ENCODE measurements around the gene DGKI. TPM values are rescaled to one million over a fixed set of nuclear protein-coding genes. Genes with fewer than 3 reads are reported as not detected.

The DGKI gene
- total RNA-seq, 1 experiment from 2014 or later = 0.79 TPM

GRCh38 chr7:137888241-137888640, 41.5 kb upstream of the DGKI start:
- Mint-ChIP-seq H3K36me3 (peaks cover 44% of the 10 kb centered on the region), H3K9me3 (no peaks in the 10 kb centered on the region), H3K27me3 (ENCODE audit: low read depth) (no peaks in the 10 kb centered on the region), H3K4me3 (no peak overlapping the region), H3K27ac (no peak overlapping the region), H3K4me1 (peaks cover 19% of the 10 kb centered on the region)
- CTCF ChIA-PET = interaction anchor here (0.9 to 1.1 kb wide), 2 partner anchors 12 to 16 kb away, joined by 3 to 4 read pairs; no protein-coding TSS in a partner anchor
- TF ChIP-seq GABPB1 (CRISPR knock-in tag; IDR thresholded peaks at IDR 0.05) = no peak
- ATAC-seq = no peak
- POLR2A ChIA-PET = no interaction called here
- DNase-seq (ENCODE audit: low spot score) = no peak

DNA sequence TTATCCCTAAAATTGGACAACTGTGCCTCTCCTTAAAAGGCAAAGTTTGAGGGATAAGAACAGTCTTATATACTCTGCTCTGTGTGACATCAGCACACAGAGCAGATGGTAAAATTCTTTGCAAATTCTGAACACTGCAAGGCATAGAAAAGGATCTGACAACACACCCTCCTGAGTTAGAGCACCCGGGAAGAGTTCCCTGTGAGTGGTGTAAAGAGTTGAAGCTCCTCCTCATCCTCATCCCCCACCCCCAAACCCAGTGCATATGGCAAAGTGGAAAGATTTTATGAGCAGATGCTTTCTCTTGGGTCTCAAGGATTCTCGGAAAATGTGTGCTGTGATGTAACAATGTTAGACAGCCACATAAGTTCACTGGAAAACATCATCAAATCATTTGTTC, 40.0 kb upstream of the DGKI start:
- Mint-ChIP-seq H3K4me1 (peaks cover 22% of the 10 kb centered on the region), H3K27ac (no peak overlapping the region), H3K9me3 (peaks cover 6% of the 10 kb centered on the region), H3K36me3 (peaks cover 50% of the 10 kb centered on the region), H3K27me3 (ENCODE audit: low read depth) (no peaks in the 10 kb centered on the region), H3K4me3 (no peak overlapping the region)
- TF ChIP-seq ZNF317 (CRISPR knock-in tag; IDR thresholded peaks at IDR 0.05; ENCODE audit: borderline replicate concordance, low read depth) = no peak
- TF ChIP-seq CREM (CRISPR knock-in tag; IDR thresholded peaks at IDR 0.05) = no peak
- no peak for TF ChIP-seq ZNF671 (CRISPR knock-in tag; IDR thresholded peaks at IDR 0.05)
- TF ChIP-seq, protein P1, sequence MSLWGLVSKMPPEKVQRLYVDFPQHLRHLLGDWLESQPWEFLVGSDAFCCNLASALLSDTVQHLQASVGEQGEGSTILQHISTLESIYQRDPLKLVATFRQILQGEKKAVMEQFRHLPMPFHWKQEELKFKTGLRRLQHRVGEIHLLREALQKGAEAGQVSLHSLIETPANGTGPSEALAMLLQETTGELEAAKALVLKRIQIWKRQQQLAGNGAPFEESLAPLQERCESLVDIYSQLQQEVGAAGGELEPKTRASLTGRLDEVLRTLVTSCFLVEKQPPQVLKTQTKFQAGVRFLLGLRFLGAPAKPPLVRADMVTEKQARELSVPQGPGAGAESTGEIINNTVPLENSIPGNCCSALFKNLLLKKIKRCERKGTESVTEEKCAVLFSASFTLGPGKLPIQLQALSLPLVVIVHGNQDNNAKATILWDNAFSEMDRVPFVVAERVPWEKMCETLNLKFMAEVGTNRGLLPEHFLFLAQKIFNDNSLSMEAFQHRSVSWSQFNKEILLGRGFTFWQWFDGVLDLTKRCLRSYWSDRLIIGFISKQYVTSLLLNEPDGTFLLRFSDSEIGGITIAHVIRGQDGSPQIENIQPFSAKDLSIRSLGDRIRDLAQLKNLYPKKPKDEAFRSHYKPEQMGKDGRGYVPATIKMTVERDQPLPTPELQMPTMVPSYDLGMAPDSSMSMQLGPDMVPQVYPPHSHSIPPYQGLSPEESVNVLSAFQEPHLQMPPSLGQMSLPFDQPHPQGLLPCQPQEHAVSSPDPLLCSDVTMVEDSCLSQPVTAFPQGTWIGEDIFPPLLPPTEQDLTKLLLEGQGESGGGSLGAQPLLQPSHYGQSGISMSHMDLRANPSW (CRISPR knock-in tag; conservative IDR thresholded peaks at IDR 0.05; ENCODE audit: low read depth) = no peak
- no peak for TF ChIP-seq FOXK1 (CRISPR knock-in tag; IDR thresholded peaks at IDR 0.05)
- ChIA-PET POLR2A (no interaction called here), CTCF (interaction anchor here (1.6 kb wide), 1 partner anchor 115 kb away, joined by 4 read pairs; the partner anchor contains the start of gene CREB3L2)
- DNase-seq (ENCODE audit: low spot score) (no peak), ATAC-seq (peak; percentile 13; the same call in 1 of the 2 replicates)

GRCh38 chr7:137886281-137886680, 39.5 kb upstream of the DGKI start:
- Mint-ChIP-seq H3K4me3 (no peak overlapping the region), H3K9me3 (peaks cover 9% of the 10 kb centered on the region), H3K27ac (peak overlapping the region; percentile 78), H3K36me3 (peaks cover 54% of the 10 kb centered on the region), H3K27me3 (ENCODE audit: low read depth) (no peaks in the 10 kb centered on the region), H3K4me1 (peaks cover 26% of the 10 kb centered on the region)
- ChIA-PET CTCF (interaction anchor here (1.6 kb wide), 1 partner anchor 116 kb away, joined by 4 read pairs; the partner anchor contains the start of gene CREB3L2), POLR2A (no interaction called here)
- DNase-seq (ENCODE audit: low spot score) (no peak), ATAC-seq (peak; percentile 69)
- TF ChIP-seq, protein P2, sequence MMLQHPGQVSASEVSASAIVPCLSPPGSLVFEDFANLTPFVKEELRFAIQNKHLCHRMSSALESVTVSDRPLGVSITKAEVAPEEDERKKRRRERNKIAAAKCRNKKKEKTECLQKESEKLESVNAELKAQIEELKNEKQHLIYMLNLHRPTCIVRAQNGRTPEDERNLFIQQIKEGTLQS (CRISPR knock-in tag; conservative IDR thresholded peaks at IDR 0.05) = no peak
- TF ChIP-seq ZSCAN18 (CRISPR knock-in tag; IDR thresholded peaks at IDR 0.05) (no peak), ZNF423 (CRISPR knock-in tag; IDR thresholded peaks at IDR 0.05) (no peak), FOXJ3 (CRISPR knock-in tag; IDR thresholded peaks at IDR 0.05; ENCODE audit: borderline replicate concordance) (no peak), TEAD1 (CRISPR knock-in tag; IDR thresholded peaks at IDR 0.05) (no peak)

- Mint-ChIP-seq H3K9me3 (peaks cover 9% of the 10 kb centered on the region), H3K36me3 (peaks cover 54% of the 10 kb centered on the region), H3K4me1 (peaks cover 30% of the 10 kb centered on the region), H3K27ac (peak overlapping the region; percentile 78), H3K27me3 (ENCODE audit: low read depth) (no peaks in the 10 kb centered on the region), H3K4me3 (no peak overlapping the region)
- CTCF ChIA-PET = interaction anchor here (1.6 kb wide), 1 partner anchor 116 kb away, joined by 4 read pairs; the partner anchor contains the start of gene CREB3L2
- POLR2A ChIA-PET = no interaction called here
- ATAC-seq = no peak; the same call in 1 of the 2 replicates
- no peak for DNase-seq (ENCODE audit: low spot score)
- TF ChIP-seq FOXK1 (CRISPR knock-in tag; IDR thresholded peaks at IDR 0.05) (no peak), FOXJ3 (CRISPR knock-in tag; IDR thresholded peaks at IDR 0.05; ENCODE audit: borderline replicate concordance) (no peak), KAT7 (CRISPR knock-in tag; IDR thresholded peaks at IDR 0.05; ENCODE audit: borderline replicate concordance) (no peak), ZBTB21 (CRISPR knock-in tag; IDR thresholded peaks at IDR 0.05; ENCODE audit: borderline replicate concordance) (no peak), SOX15 (CRISPR knock-in tag; IDR thresholded peaks at IDR 0.05) (no peak), MXD4 (CRISPR knock-in tag; IDR thresholded peaks at IDR 0.05; ENCODE audit: borderline replicate concordance) (no peak), ZNF416 (CRISPR knock-in tag; IDR thresholded peaks at IDR 0.05) (no peak), ETV6 (CRISPR knock-in tag; IDR thresholded peaks at IDR 0.05) (no peak), EMX1 (CRISPR knock-in tag; IDR thresholded peaks at IDR 0.05) (no peak), TP53 (CRISPR knock-in tag; IDR thresholded peaks at IDR 0.05) (no peak), E2F5 (CRISPR knock-in tag; IDR thresholded peaks at IDR 0.05) (no peak), SMAD4 (CRISPR knock-in tag; IDR thresholded peaks at IDR 0.05) (no peak)
- TF ChIP-seq, protein P3, sequence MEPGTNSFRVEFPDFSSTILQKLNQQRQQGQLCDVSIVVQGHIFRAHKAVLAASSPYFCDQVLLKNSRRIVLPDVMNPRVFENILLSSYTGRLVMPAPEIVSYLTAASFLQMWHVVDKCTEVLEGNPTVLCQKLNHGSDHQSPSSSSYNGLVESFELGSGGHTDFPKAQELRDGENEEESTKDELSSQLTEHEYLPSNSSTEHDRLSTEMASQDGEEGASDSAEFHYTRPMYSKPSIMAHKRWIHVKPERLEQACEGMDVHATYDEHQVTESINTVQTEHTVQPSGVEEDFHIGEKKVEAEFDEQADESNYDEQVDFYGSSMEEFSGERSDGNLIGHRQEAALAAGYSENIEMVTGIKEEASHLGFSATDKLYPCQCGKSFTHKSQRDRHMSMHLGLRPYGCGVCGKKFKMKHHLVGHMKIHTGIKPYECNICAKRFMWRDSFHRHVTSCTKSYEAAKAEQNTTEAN (CRISPR knock-in tag; IDR thresholded peaks at IDR 0.05) = no peak
- TF ChIP-seq, protein P2 (CRISPR knock-in tag; conservative IDR thresholded peaks at IDR 0.05) = no peak
- TF ChIP-seq, protein P4, sequence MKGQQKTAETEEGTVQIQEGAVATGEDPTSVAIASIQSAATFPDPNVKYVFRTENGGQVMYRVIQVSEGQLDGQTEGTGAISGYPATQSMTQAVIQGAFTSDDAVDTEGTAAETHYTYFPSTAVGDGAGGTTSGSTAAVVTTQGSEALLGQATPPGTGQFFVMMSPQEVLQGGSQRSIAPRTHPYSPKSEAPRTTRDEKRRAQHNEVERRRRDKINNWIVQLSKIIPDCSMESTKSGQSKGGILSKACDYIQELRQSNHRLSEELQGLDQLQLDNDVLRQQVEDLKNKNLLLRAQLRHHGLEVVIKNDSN (CRISPR knock-in tag; IDR thresholded peaks at IDR 0.05) = no peak
These were observed 38.9 kb upstream of the DGKI start for GRCh38 chr7:137885678-137886077.
